H1 (cell line): Measurements from ENCODE around the gene KCNJ9. TPM values are rescaled to one million over a fixed set of nuclear protein-coding genes. Genes with fewer than 3 reads are reported as not detected.

Experiments
- CTCF ChIA-PET: fragments of 300-600 bp; sonication (Branson Sonifier 250); formaldehyde crosslinking; loops from one replicate; lab custom pipeline; 2021; ENCODE audit not compliant: partially characterized antibody; lab: Charles Lee
- POLR2A ChIA-PET: fragments of 300-600 bp; sonication (Branson Sonifier 250); formaldehyde crosslinking; loops from one replicate; lab custom pipeline; 2021; ENCODE audit warnings: inconsistent platforms; ENCODE audit not compliant: partially characterized antibody; lab: Charles Lee
- DNase-seq, 2 experiments: peaks; one replicate each; pipeline versions ENCODE4 v3.0.0 to v3.0.0-alpha.2; 2010 to 2022; ENCODE audit warnings: low spot score in 2 of 2, low read depth in 1 of 2, mixed read lengths in 1 of 2
- FAIRE-seq: peaks from 2 replicates; lab custom pipeline; 2011; peaks lifted over from hg19 to GRCh38; lab: Jason Lieb, UNC
- H2AFZ ChIP-seq: 2 replicates; pipeline ENCODE4 v1.8.1; 2012; ENCODE audit warnings: low read length, inconsistent platforms
- H2AK5ac ChIP-seq: 2 replicates; pipeline ENCODE4 v1.6.1; 2013; ENCODE audit warnings: low read depth, low read length
- H2BK120ac ChIP-seq: replicated peaks from 2 replicates; pipeline ENCODE3; 2013; ENCODE audit warnings: low read depth, low read length, inconsistent platforms
- H2BK12ac ChIP-seq: 2 replicates; pipeline ENCODE4 v1.6.1; 2013; ENCODE audit warnings: low read depth, low read length
- H2BK15ac ChIP-seq: 2 replicates; pipeline ENCODE4 v1.6.1; 2013; ENCODE audit warnings: low read length
- H2BK20ac ChIP-seq: 2 replicates; pipeline ENCODE4 v1.6.1; 2013; ENCODE audit warnings: low read length
- H2BK5ac ChIP-seq: 2 replicates; pipeline ENCODE4 v1.6.1; 2013; ENCODE audit warnings: low read depth, low read length
- H3K14ac ChIP-seq: 2 replicates; pipeline ENCODE4 v1.6.1; 2013; ENCODE audit warnings: inconsistent platforms; ENCODE audit not compliant: insufficient read length
- H3K18ac ChIP-seq: 2 replicates; pipeline ENCODE4 v1.6.1; 2013; ENCODE audit warnings: low read length; ENCODE audit errors: extremely low read depth
- H3K23ac ChIP-seq: 2 replicates; pipeline ENCODE4 v1.6.1; 2013; ENCODE audit warnings: inconsistent platforms; ENCODE audit not compliant: insufficient read length
- H3K23me2 ChIP-seq: 2 replicates; pipeline ENCODE4 v1.6.1; 2013; ENCODE audit warnings: low read depth, low read length
- H3K27ac ChIP-seq: 2 replicates; pipeline ENCODE4 v1.6.1; 2011; ENCODE audit warnings: low read depth, low read length, inconsistent platforms
- H3K27me3 ChIP-seq, 4 experiments: replicated peaks in 1 of 4; 1 replicate in 1 of 4; 2 replicates in 3 of 4; pipeline versions ENCODE4 v1.6.1 to v1.8.1; 2011 to 2013; ENCODE audit warnings: low read length in 3 of 4, mild to moderate bottlenecking in 3 of 4, inconsistent platforms in 2 of 4, mixed read lengths in 2 of 4, moderate library complexity in 1 of 4; ENCODE audit not compliant: control insufficient read depth in 3 of 4, insufficient read depth in 3 of 4; ENCODE audit errors: extremely low read depth in 1 of 4
- H3K36me3 ChIP-seq, 4 experiments: 2 replicates each; pipeline versions ENCODE4 v1.6.1 to v1.8.1; 2011 to 2013; ENCODE audit warnings: mild to moderate bottlenecking in 4 of 4, low read length in 3 of 4, moderate library complexity in 2 of 4, control low read depth in 1 of 4, inconsistent platforms in 1 of 4; ENCODE audit not compliant: insufficient read depth in 4 of 4, control insufficient read depth in 2 of 4
- H3K4ac ChIP-seq: replicated peaks from 2 replicates; pipeline ENCODE3; 2013; ENCODE audit warnings: low read length, low read depth, mixed read lengths, inconsistent platforms; ENCODE audit not compliant: insufficient read length
- H3K4me1 ChIP-seq, 4 experiments: replicated peaks in 1 of 4; 1 replicate in 1 of 4; 2 replicates in 3 of 4; pipeline versions ENCODE4 v1.6.1 to v1.8.1; 2011 to 2013; ENCODE audit warnings: low read length in 3 of 4, inconsistent platforms in 2 of 4, mixed read lengths in 1 of 4; ENCODE audit not compliant: insufficient read depth in 4 of 4, control insufficient read depth in 3 of 4
- H3K4me2 ChIP-seq, 2 experiments: 2 replicates each; pipeline versions ENCODE4 v1.6.1 to v1.8.1; 2011 to 2013; ENCODE audit warnings: low read depth in 2 of 2, low read length in 2 of 2, control low read depth in 1 of 2, inconsistent platforms in 1 of 2, mild to moderate bottlenecking in 1 of 2; ENCODE audit not compliant: insufficient read depth in 1 of 2
- H3K4me3 ChIP-seq, 4 experiments: fragments of 200-600, 300-600 bp in 1 of 4; sonication (generic), shearing (Covaris generic), sonication (Bioruptor Twin) in 1 of 4; 2 replicates each; pipeline versions ENCODE4 v1.5.1 to v1.8.1; 2011 to 2016; ENCODE audit warnings: low read length in 4 of 4, low read depth in 3 of 4, control low read depth in 2 of 4, inconsistent platforms in 2 of 4, mild to moderate bottlenecking in 2 of 4, mixed read lengths in 1 of 4, moderate library complexity in 1 of 4; ENCODE audit not compliant: insufficient read depth in 2 of 4; ENCODE audit errors: extremely low read depth in 1 of 4
- H3K56ac ChIP-seq: replicated peaks from 2 replicates; pipeline ENCODE3; 2013; ENCODE audit warnings: low read depth, mild to moderate bottlenecking, mixed read lengths, low read length, inconsistent platforms; ENCODE audit not compliant: insufficient read length
- H3K79me1 ChIP-seq: 2 replicates; pipeline ENCODE4 v1.6.1; 2013; ENCODE audit warnings: low read depth, low read length, control low read depth
- H3K79me2 ChIP-seq, 2 experiments: 2 replicates each; pipeline versions ENCODE4 v1.6.1 to v1.8.1; 2012 to 2013; ENCODE audit warnings: low read length in 2 of 2, mild to moderate bottlenecking in 2 of 2, inconsistent platforms in 1 of 2; ENCODE audit not compliant: insufficient read depth in 2 of 2, control insufficient read depth in 1 of 2
- H3K9ac ChIP-seq, 4 experiments: replicated peaks in 1 of 4; 1 replicate in 1 of 4; 2 replicates in 3 of 4; pipeline versions ENCODE4 v1.6.1 to v1.8.1; 2011 to 2013; ENCODE audit warnings: low read depth in 3 of 4, low read length in 3 of 4, control low read depth in 2 of 4, mild to moderate bottlenecking in 2 of 4, moderate library complexity in 2 of 4, inconsistent platforms in 1 of 4; ENCODE audit errors: extremely low read depth in 1 of 4
- H3K9me3 ChIP-seq, 2 experiments: 2 replicates each; pipeline versions ENCODE4 v1.6.1 to v1.8.1; 2012 to 2013; ENCODE audit warnings: mild to moderate bottlenecking in 2 of 2, moderate library complexity in 2 of 2, control low read depth in 1 of 2, inconsistent platforms in 1 of 2, low read depth in 1 of 2, low read length in 1 of 2, mixed read lengths in 1 of 2; ENCODE audit not compliant: insufficient read depth in 2 of 2
- H4K20me1 ChIP-seq, 2 experiments: replicated peaks in 1 of 2; 2 replicates each; pipeline versions ENCODE3 to v1.8.1; 2011 to 2013; ENCODE audit warnings: inconsistent platforms in 2 of 2, low read length in 2 of 2, mild to moderate bottlenecking in 1 of 2; ENCODE audit not compliant: insufficient read depth in 2 of 2, control insufficient read depth in 1 of 2
- H4K5ac ChIP-seq: 2 replicates; pipeline ENCODE4 v1.6.1; 2013; ENCODE audit warnings: low read length, low read depth, mixed read lengths, inconsistent platforms; ENCODE audit not compliant: insufficient read length
- H4K8ac ChIP-seq: 2 replicates; pipeline ENCODE4 v1.8.0; 2013; ENCODE audit warnings: mild to moderate bottlenecking, moderate library complexity, low read length, inconsistent platforms; ENCODE audit not compliant: insufficient read depth; ENCODE audit errors: extremely low read depth
- H4K91ac ChIP-seq: replicated peaks from 2 replicates; pipeline ENCODE3; 2013; ENCODE audit warnings: low read length, mixed read lengths, inconsistent platforms; ENCODE audit not compliant: insufficient read length
- ATF3 ChIP-seq: IDR thresholded peaks from 2 replicates; pipeline ENCODE4 v1.6.1; 2011; ENCODE audit warnings: low read depth, mild to moderate bottlenecking, low read length; ENCODE audit not compliant: insufficient read depth
- BCL11A ChIP-seq, 2 experiments: IDR thresholded peaks; one replicate each; pipeline ENCODE4 v1.6.1; 2011; ENCODE audit warnings: low read depth in 2 of 2, low read length in 2 of 2, mild to moderate bottlenecking in 2 of 2
- CBX5 ChIP-seq: fragments of 300-800, 300-1000 bp; sonication (generic); IDR thresholded peaks from 2 replicates; pipeline ENCODE4 v1.7.1; 2016; ENCODE audit warnings: antibody characterized with exemption, low read length, low read depth
- EZH2 ChIP-seq: fragments of 200-600 bp; sonication (generic); IDR thresholded peaks from 2 replicates; pipeline ENCODE4 v1.7.1; 2012; ENCODE audit warnings: low read depth, mild to moderate bottlenecking, moderate library complexity, low read length, inconsistent platforms; ENCODE audit not compliant: severe bottlenecking
- HDAC2 ChIP-seq, 2 experiments: fragments of 300-600 bp in 1 of 2; sonication (generic) in 1 of 2; IDR thresholded peaks; 2 replicates each; pipeline ENCODE4 v1.6.1; 2011 to 2012; ENCODE audit warnings: low read depth in 2 of 2, low read length in 2 of 2, mild to moderate bottlenecking in 2 of 2, moderate library complexity in 2 of 2, borderline replicate concordance in 1 of 2, inconsistent platforms in 1 of 2
- HDAC6 ChIP-seq: IDR thresholded peaks from one replicate; pipeline ENCODE4 v1.7.1; 2012; ENCODE audit warnings: low read depth, mild to moderate bottlenecking, inconsistent platforms, low read length, moderate library complexity
- KDM1A ChIP-seq: fragments of 200-600, 300-600 bp; sonication (generic); IDR thresholded peaks from 2 replicates; pipeline ENCODE4 v1.7.1; 2016; ENCODE audit warnings: mild to moderate bottlenecking, low read length, borderline replicate concordance
- SP2 ChIP-seq: IDR thresholded peaks from 2 replicates; pipeline ENCODE4 v1.6.1; 2012; ENCODE audit warnings: mild to moderate bottlenecking, low read length, inconsistent platforms
- TAF1 ChIP-seq: IDR thresholded peaks from 2 replicates; pipeline ENCODE4 v1.6.1; 2011; ENCODE audit warnings: mild to moderate bottlenecking, low read depth, low read length
- TBP ChIP-seq: IDR thresholded peaks from 2 replicates; pipeline ENCODE4 v1.6.1; 2011; ENCODE audit warnings: low read depth, low read length, improper control_type of control experiment
- TEAD4 ChIP-seq: IDR thresholded peaks from 2 replicates; pipeline ENCODE4 v1.6.1; 2012; ENCODE audit warnings: low read depth, low read length, inconsistent platforms, mixed read lengths
- USF2 ChIP-seq: IDR thresholded peaks from 2 replicates; pipeline ENCODE4 v1.6.1; 2011; ENCODE audit warnings: low read length, improper control_type of control experiment
- WGBS, 2 experiments: shearing (Covaris generic) in 1 of 2; methylation state at CpG; one replicate each; pipeline versions ENCODE4 v1.1.6 to v1.1.7; 2013 to 2015; ENCODE audit warnings: low lambda C conversion rate in 2 of 2, mixed read lengths in 2 of 2, inconsistent platforms in 1 of 2, low coverage in 1 of 2, missing lambda C conversion rate in 1 of 2; ENCODE audit not compliant: insufficient replicate concordance in 2 of 2, insufficient coverage in 1 of 2, insufficient read length in 1 of 2; ENCODE audit errors: extremely low coverage in 1 of 2, missing lambda C conversion rate in 1 of 2; 5-methylcytosine and 5-hydroxymethylcytosine counted together
- polyA plus RNA-seq, 7 experiments: library from polyadenylated mRNA; depleted of rRNA in 3 of 7; stranded (reverse) in 5 of 7; unstranded in 2 of 7; fragments of >200 nt in 5 of 7; fragments of 200-250 nt in 2 of 7; gene quantifications; 1 replicate in 5 of 7; 2 replicates in 1 of 7; 4 replicates in 1 of 7; pipeline versions ENCODE4 v1.2.1 to v1.2.3, GENCODE V29; 2011 to 2013; ENCODE audit warnings: missing spikeins in 2 of 7, mixed read lengths in 2 of 7
- total RNA-seq: library from RNA; stranded (reverse); fragmentation: NEBNext Ultra II Directional; extraction: Animal tissue kit (Norgen Biotek cat#: 25700); gene quantifications from 2 replicates; pipeline ENCODE4 v1.2.1, GENCODE V29; 2021

The KCNJ9 gene
- total and polyA plus RNA-seq, 2 of the 8 experiments (the other 6 are each of a cell fraction or from before 2014, with no cell fraction given): 0.02 to 0.13 TPM

- no peak overlapping the region for H2AK5ac ChIP-seq
- no peak for DNase-seq
- no peak for FAIRE-seq
- WGBS, 2 experiments: 91% methylated on average over 3 of the region's 3 CpGs; no CpG with 5 or more reads in 1 of the 2 experiments
- no peaks in the 10 kb centered on the region for H3K9me3 ChIP-seq
- H3K4me2 ChIP-seq: no peak overlapping the region
- no peak overlapping the region for H2BK15ac ChIP-seq
- H3K9ac ChIP-seq: no peak overlapping the region
- H3K79me2 ChIP-seq: peaks cover 0 to 8% of the 10 kb centered on the region in 2 experiments; a peak in 1 of 4 replicates
- H3K23ac ChIP-seq: no peak overlapping the region
- H4K91ac ChIP-seq: no peak overlapping the region
- no peak overlapping the region for H4K5ac ChIP-seq
- no peak overlapping the region for H3K56ac ChIP-seq
- H3K27me3 ChIP-seq: no peaks in the 10 kb centered on the region; a peak in 1 of 7 replicates
- no peak overlapping the region for H2BK12ac ChIP-seq
- H3K23me2 ChIP-seq: peaks cover 8% of the 10 kb centered on the region; the same call in 1 of the 2 replicates
- H2BK5ac ChIP-seq: no peak overlapping the region
- peaks cover 0 to 1% of the 10 kb centered on the region in 2 experiments for H4K20me1 ChIP-seq
- H3K36me3 ChIP-seq: peaks cover 0 to 17% (median 11%) of the 10 kb centered on the region in 4 experiments; a peak in 3 of 8 replicates
- no peak overlapping the region for H3K4ac ChIP-seq
- H3K4me3 ChIP-seq: no peak overlapping the region
- peaks cover 3% of the 10 kb centered on the region; the same call in 1 of the 2 replicates for H3K79me1 ChIP-seq
- no peak overlapping the region for H3K27ac ChIP-seq
- H2BK20ac ChIP-seq: no peak overlapping the region
- ChIA-PET CTCF (interaction anchor here (1.4 to 18.1 kb wide), 9 partner anchors 10 to 173 kb away, joined by 5 to 256 read pairs (median 12); partner anchors contain the start of gene ATP1A4), POLR2A (interaction anchor here (1.3 to 3.8 kb wide), 3 partner anchors 11 to 18 kb away, joined by 4 to 31 read pairs (median 12); no protein-coding TSS in a partner anchor)
- H3K14ac ChIP-seq: no peak overlapping the region
- peaks cover 13 to 38% (median 26%) of the 10 kb centered on the region in 4 experiments for H3K4me1 ChIP-seq
- H3K18ac ChIP-seq: no peak overlapping the region
- H2BK120ac ChIP-seq: no peak overlapping the region
- H4K8ac ChIP-seq: no peak overlapping the region
- H2AFZ ChIP-seq: no peak overlapping the region
- TF ChIP-seq HDAC2 (IDR thresholded peaks at IDR 0.05; ENCODE audit: borderline replicate concordance in 1 of 2, low read depth in 2 of 2, low read length in 2 of 2): no peak
- no peak for TF ChIP-seq USF2
- no peak for TF ChIP-seq TEAD4
- TF ChIP-seq HDAC6: no peak
- no peak for TF ChIP-seq TAF1
- no peak for TF ChIP-seq BCL11A (IDR thresholded peaks at IDR 0.05; ENCODE audit: low read depth in 2 of 2, low read length in 2 of 2)
- TF ChIP-seq SP2: no peak
- no peak for TF ChIP-seq EZH2
- no peak for TF ChIP-seq CBX5
- TF ChIP-seq KDM1A: no peak
- no peak for TF ChIP-seq TBP
- TF ChIP-seq ATF3: no peak
Observed at GRCh38 chr1:160118928-160119327, 37.6 kb downstream of the KCNJ9 start.
